GM21381 (cell line): ENCODE measurements around the gene GLT8D1.
"Not testable (repeated sequence)": the region's sequence is repeated elsewhere in the genome, so short reads cannot be mapped to it uniquely, and the experiment has no call there.

Source experiments
- ATAC-seq: cut with Tn5 transposase; IDR thresholded peaks from one replicate; pipeline ENCODE4 v1.9.1; 2021; ENCODE audit warnings: mild to moderate bottlenecking, moderate library complexity; ENCODE audit not compliant: unreplicated experiment

GLT8D1 gene, protein sequence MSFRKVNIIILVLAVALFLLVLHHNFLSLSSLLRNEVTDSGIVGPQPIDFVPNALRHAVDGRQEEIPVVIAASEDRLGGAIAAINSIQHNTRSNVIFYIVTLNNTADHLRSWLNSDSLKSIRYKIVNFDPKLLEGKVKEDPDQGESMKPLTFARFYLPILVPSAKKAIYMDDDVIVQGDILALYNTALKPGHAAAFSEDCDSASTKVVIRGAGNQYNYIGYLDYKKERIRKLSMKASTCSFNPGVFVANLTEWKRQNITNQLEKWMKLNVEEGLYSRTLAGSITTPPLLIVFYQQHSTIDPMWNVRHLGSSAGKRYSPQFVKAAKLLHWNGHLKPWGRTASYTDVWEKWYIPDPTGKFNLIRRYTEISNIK

DNA sequence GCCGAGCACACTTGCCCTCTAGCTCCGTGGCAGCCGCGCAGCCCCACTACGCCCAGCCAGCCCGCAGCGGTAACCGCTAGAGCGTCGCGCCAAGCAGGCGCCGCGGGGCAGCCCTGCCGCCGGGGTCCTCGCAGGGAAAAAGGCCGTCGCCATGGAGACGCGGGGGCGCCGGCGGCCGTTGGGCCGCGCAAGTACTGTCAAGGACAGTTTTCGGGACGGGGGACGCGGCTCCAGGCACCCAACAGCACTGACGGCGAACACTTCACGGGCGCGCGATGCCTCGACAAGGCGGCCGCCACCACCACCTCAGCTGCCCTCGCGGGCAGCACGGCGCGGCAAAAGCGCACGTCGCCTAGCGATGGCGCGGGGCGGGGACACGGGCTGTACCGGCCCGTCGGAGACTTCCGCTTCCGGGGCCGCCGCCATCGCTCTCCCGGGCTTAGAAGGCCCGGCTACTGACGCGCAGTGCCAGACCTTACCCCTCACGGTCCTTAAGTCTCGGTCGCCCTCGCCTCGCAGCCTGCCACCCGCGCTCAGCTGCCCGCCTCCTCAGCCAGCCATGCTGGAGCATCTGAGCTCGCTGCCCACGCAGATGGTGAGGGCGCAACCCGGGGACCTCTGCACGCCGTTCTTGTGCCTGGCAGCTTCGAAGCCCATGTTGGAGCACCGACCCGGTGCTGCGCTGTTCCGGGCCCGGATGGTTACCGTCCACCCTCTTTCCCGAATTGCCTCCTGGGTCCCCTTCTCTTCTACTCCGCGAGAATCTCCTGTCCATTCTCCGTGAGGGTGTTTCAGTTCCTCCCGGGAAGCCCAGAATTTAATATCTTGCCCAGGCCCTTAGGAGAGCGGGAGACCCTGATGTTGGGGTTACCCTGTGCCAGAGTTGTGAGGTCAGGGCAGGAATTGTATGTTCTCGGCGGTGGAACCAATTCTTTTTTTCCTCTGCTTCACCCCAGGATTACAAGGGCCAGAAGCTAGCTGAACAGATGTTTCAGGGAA, at the start of gene GLT8D1, which contains the start of gene SPCS1:
Gene GLT8D1, minus strand, starts transcription at position 104 of the 999 bp plus-strand sequence. CDS start 5,331 bp downstream, outside the sequence.
Gene SPCS1, plus strand, starts transcription at position 419 of the 999 bp plus-strand sequence. Its CDS starts 141 bp downstream, at position 560.
- ATAC-seq: peak; percentile 77

DNA sequence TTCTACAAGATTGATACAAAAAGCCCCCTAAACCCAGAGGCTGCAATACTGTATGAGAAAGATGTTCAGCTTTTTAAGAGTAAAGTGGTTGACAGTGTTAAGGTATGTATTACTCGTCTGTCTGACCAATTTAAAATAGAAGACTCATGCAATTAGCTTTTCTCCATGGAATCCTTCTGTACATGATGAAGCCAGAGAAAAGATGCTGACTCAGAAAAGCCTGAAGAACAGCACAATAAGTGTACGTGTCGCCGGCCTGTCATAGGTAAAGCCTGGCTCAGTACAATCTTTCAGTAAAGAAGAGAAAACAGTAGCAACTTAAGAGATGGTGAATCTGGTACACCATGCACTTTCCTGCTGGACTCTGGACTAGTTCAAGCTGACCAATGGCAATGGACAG, 48.8 kb upstream of the GLT8D1 start:
- ATAC-seq: no peak

DNA sequence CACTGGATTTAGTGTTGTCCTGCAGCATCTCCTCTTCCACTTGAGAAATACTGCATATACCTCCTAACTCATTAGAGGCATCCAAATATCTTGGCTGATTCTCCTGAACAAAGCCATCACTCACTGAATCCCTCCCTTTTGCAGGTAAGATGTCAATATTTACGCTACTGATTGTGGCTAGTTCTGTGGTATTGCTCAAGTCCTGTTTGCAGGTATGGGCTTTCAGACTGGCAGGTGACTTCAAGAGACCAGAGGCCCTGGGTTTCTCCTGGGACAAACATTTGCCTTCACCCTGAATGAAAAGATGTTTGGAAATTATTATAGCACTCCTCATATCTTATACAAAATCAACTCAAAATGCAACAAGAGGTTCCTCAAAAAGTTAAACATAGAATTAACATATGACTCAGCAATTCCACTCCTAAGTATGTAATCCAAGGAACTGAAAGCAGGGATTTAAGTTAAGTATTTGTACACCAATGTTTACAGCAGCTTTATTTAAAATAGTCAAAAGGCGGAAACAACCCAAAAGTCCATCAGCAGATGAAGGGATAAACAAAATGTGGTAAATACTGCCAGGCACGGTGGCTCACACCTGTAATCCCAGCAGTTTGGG, 46.6 kb upstream of the GLT8D1 start:
- ATAC-seq: no peak

DNA sequence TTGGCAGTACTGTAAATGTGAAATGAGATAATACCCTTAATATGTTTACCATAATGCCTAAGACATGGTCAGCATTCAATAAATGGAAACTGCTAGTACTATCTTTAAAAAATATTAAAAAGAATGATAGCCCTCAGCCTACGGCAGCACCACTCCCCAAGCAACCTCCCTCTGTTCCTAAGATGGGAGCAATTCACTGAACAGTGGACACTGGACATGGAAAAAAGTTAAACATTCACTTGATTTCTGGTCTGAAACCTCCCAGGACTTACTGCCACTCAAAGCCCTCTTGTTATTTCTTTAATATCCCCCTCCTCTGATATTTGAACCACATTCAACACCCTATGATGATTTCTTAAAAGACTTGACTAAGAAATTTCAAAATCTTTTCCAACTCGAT, 38.1 kb upstream of the GLT8D1 start:
- no peak for ATAC-seq

- ATAC-seq: no peak
Measured at GRCh38 chr3:52743152-52743551, 37.6 kb upstream of the GLT8D1 start.

GRCh38 chr3:52742418-52743041, 36.9 kb upstream of the GLT8D1 start:
- ATAC-seq: no peak

GRCh38 chr3:52739730-52740129, 34.1 kb upstream of the GLT8D1 start:
- no peak for ATAC-seq

GRCh38 chr3:52733256-52733891, 27.8 kb upstream of the GLT8D1 start:
- ATAC-seq: no peak

GRCh38 chr3:52731590-52731989, 26.0 kb upstream of the GLT8D1 start:
- ATAC-seq: no peak

DNA sequence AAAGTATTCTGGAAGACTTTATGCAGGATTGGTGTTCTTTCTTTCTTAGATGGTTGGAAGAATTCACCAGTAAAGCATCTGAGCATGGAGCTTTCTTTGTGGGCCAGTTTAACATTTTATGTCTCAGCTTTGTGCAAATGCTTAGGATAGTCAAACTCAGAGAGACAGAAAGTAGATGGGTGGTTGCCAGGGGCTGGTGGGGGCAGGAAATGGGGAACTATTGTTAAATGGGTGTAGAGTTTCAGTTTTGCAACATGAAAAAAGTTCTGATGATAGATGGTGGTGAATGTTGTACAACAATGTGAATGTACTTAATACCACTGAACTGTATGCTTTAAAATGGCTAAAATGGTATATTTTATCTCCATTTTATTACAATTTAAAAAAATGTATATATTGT, 25.1 kb upstream of the GLT8D1 start:
- ATAC-seq: no peak

- not testable (repeated sequence) for ATAC-seq
Measured at GRCh38 chr3:52728753-52729152, 23.2 kb upstream of the GLT8D1 start.

DNA sequence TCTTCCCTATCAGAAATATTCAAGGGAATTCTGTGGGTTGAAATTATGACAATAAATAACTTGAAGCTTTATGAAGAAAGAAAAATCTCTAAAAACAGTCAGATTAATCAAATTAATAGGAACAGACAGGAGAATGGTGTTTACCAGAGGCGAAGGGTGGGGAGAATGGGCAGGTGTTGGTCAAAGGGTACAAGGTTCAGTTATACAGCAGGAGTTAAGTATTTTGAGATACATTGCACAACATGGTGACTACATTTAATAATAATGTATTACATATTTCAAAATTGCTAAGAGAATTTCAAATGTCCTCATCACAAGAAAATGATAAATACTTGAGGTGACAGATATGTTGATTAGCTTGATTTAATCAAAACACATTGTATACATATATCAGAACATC, 18.9 kb upstream of the GLT8D1 start:
- no peak for ATAC-seq

DNA sequence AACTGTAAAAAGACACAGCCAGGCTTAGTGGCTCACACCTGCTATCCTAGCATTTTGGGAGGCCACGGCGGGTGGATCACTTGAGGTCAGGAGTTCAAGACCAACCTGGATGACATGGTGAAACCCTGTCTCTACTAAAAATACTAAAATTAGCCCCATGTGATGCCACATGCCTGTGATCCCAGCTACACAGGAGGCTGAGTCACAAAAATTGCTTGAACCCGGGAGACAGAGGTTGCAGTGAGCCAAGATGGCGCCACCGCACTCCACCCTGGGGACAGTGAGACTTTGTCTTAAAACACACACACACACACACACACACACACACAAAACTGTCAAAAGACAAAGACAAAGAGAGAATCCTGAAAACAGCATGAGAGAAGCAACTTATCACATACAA, 18.3 kb upstream of the GLT8D1 start:
- no peak for ATAC-seq

DNA sequence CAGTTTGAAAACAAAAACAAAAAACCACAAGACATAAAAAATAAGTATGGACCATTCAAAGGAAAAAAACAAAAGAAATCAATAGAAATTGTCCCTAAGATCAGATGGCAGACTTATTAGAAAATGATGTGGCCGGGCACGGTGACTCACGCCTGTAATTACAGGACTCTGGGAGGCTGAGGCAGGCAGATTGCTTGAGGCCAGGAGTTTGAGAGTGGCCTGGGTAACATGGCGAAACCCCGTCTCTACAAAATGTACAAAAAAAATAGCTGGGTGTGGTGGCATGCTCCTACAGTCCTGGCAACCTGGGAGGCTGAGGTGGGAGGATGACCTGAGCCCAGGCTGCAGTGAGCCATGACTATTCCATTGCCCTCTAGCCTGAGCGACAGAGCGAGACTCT, 16.9 kb upstream of the GLT8D1 start:
- no peak for ATAC-seq

- ATAC-seq: no peak
Measured at GRCh38 chr3:52721730-52722008, 16.1 kb upstream of the GLT8D1 start.

GRCh38 chr3:52721002-52721729, 15.6 kb upstream of the GLT8D1 start:
- peak; percentile 57 for ATAC-seq

DNA sequence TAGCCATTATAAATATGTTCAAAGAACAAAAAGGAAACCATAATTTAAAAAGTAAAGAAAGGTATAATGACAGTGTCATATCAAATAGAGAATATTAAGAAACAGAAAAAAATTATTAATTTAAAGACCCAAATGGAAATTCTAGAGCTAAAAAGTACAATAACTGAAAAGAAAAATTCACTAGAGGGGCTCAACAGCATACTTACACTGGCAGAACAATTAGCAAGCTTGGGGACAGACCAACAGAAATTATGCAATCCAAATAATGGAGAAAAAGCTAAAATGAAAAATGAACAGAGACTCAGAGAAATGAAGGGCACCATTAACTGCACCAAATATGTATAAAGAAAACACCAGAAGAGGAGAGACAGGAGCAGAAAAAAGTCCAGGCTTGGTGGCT, 14.0 kb upstream of the GLT8D1 start:
- ATAC-seq: no peak

- no peak for ATAC-seq
Measured at GRCh38 chr3:52715714-52716305, 10.2 kb upstream of the GLT8D1 start.
